Measurements from ENCODE around the gene VPS45. TPM values are rescaled to one million over a fixed set of nuclear protein-coding genes. Genes with fewer than 3 reads are reported as not detected.
"Not testable (repeated sequence)": the region's sequence is repeated elsewhere in the genome, so short reads cannot be mapped to it uniquely, and the experiment has no call there.

Gene VPS45
- polyA plus RNA-seq, 3 donors from 2014 or later: 30.5 to 39.9 (median 35.1) TPM

- Mint-ChIP-seq H3K36me3 (no peaks in the 10 kb centered on the region), H3K27ac (no peak overlapping the region), H3K27me3 (ENCODE audit: low read depth in 3 of 3) (peaks cover 1 to 2% (median 2%) of the 10 kb centered on the region in 3 donors), H3K4me1 (no peaks in the 10 kb centered on the region), H3K9me3 (no peaks in the 10 kb centered on the region), H3K4me3 (no peak overlapping the region)
- DNase-seq: no peak
These were observed 112.9 kb downstream of the VPS45 start for GRCh38 chr1:150180474-150180873.

- DNase-seq: no peak
- H3K27ac Mint-ChIP-seq: no peak overlapping the region
- H3K4me1 Mint-ChIP-seq: peaks cover 11 to 14% of the 10 kb centered on the region in 2 donors
- H3K9me3 Mint-ChIP-seq: no peaks in the 10 kb centered on the region
- H3K36me3 Mint-ChIP-seq: no peaks in the 10 kb centered on the region
- H3K27me3 Mint-ChIP-seq (ENCODE audit: low read depth in 3 of 3): peaks cover 6 to 12% (median 9%) of the 10 kb centered on the region in 3 donors
- no peak overlapping the region for H3K4me3 Mint-ChIP-seq
These were observed 114.7 kb downstream of the VPS45 start for GRCh38 chr1:150182247-150182646.

GRCh38 chr1:150183061-150183460 lies 115.5 kb downstream of the VPS45 start:
- peaks cover 7 to 12% (median 9%) of the 10 kb centered on the region in 3 donors for H3K27me3 Mint-ChIP-seq (ENCODE audit: low read depth in 3 of 3)
- no peak for DNase-seq
- H3K36me3 Mint-ChIP-seq: no peaks in the 10 kb centered on the region
- H3K9me3 Mint-ChIP-seq: no peaks in the 10 kb centered on the region
- no peak overlapping the region for H3K27ac Mint-ChIP-seq
- H3K4me1 Mint-ChIP-seq: peaks cover 17 to 20% of the 10 kb centered on the region in 2 donors
- H3K4me3 Mint-ChIP-seq: no peak overlapping the region

GRCh38 chr1:150185481-150185880 lies 117.9 kb downstream of the VPS45 start:
- no peak for DNase-seq
- Mint-ChIP-seq H3K27ac (peak overlapping the region in 4 of 6 donors; percentile 80 to 88 (median 86)), H3K27me3 (ENCODE audit: low read depth in 3 of 3) (peaks cover 6 to 12% (median 7%) of the 10 kb centered on the region in 3 donors), H3K9me3 (no peaks in the 10 kb centered on the region), H3K36me3 (no peaks in the 10 kb centered on the region), H3K4me1 (peaks cover 17 to 20% of the 10 kb centered on the region in 2 donors), H3K4me3 (no peak overlapping the region)

- Mint-ChIP-seq H3K27ac (peak overlapping the region; percentile 40 to 93 (median 88)), H3K4me3 (peak overlapping the region in 4 of 5 donors; percentile 25 to 78 (median 55)), H3K4me1 (peaks cover 17 to 20% of the 10 kb centered on the region in 2 donors), H3K27me3 (ENCODE audit: low read depth in 3 of 3) (peaks cover 6 to 12% (median 7%) of the 10 kb centered on the region in 3 donors)
- H3K9me3 Mint-ChIP-seq, H3K36me3 Mint-ChIP-seq: not testable (repeated sequence)
- DNase-seq: peak in 1 of 3 donors; percentile 14
These were observed 118.8 kb downstream of the VPS45 start for GRCh38 chr1:150186438-150186788.

GRCh38 chr1:150186789-150187559 lies 119.4 kb downstream of the VPS45 start:
- Mint-ChIP-seq H3K36me3 (no peaks in the 10 kb centered on the region), H3K4me3 (peak overlapping the region; percentile 49 to 78 (median 65)), H3K27ac (peak overlapping the region; percentile 76 to 96 (median 90)), H3K9me3 (no peaks in the 10 kb centered on the region), H3K4me1 (peaks cover 17 to 20% of the 10 kb centered on the region in 2 donors), H3K27me3 (ENCODE audit: low read depth in 3 of 3) (peaks cover 6 to 12% (median 7%) of the 10 kb centered on the region in 3 donors)
- DNase-seq: peak; percentile 71 to 78 (median 75)

GRCh38 chr1:150187560-150187931 lies 120.0 kb downstream of the VPS45 start:
- H3K4me1 Mint-ChIP-seq: peaks cover 17 to 20% of the 10 kb centered on the region in 2 donors
- no peaks in the 10 kb centered on the region for H3K9me3 Mint-ChIP-seq
- H3K4me3 Mint-ChIP-seq: peak overlapping the region in 3 of 5 donors; percentile 49 to 78 (median 61)
- H3K27ac Mint-ChIP-seq: peak overlapping the region; percentile 76 to 96 (median 90)
- no peak for DNase-seq
- no peaks in the 10 kb centered on the region for H3K36me3 Mint-ChIP-seq
- H3K27me3 Mint-ChIP-seq (ENCODE audit: low read depth in 3 of 3): peaks cover 6 to 12% (median 7%) of the 10 kb centered on the region in 3 donors

GRCh38 chr1:150192012-150192411 lies 124.4 kb downstream of the VPS45 start:
- Mint-ChIP-seq H3K9me3 (no peaks in the 10 kb centered on the region), H3K4me3 (no peak overlapping the region), H3K4me1 (peaks cover 9% of the 10 kb centered on the region in 2 donors), H3K27ac (no peak overlapping the region), H3K36me3 (no peaks in the 10 kb centered on the region), H3K27me3 (ENCODE audit: low read depth in 3 of 3) (peaks cover 1 to 15% (median 3%) of the 10 kb centered on the region in 3 donors)
- DNase-seq: no peak

- H3K4me1 Mint-ChIP-seq: no peaks in the 10 kb centered on the region
- H3K36me3 Mint-ChIP-seq: no peaks in the 10 kb centered on the region
- no peaks in the 10 kb centered on the region for H3K9me3 Mint-ChIP-seq
- no peak overlapping the region for H3K27ac Mint-ChIP-seq
- H3K27me3 Mint-ChIP-seq (ENCODE audit: low read depth in 3 of 3): peaks cover 0 to 12% (median 0%) of the 10 kb centered on the region in 3 donors
- no peak overlapping the region for H3K4me3 Mint-ChIP-seq
- no peak for DNase-seq
These were observed 126.9 kb downstream of the VPS45 start for GRCh38 chr1:150194381-150195031.

Other genes starting within 250 kb of the VPS45 start
- 10 to 100 TPM; 12.6 to 35.2 (median 30.4) TPM for gene BOLA1, start 168.2 kb upstream of the VPS45 start, polyA plus RNA-seq
- gene SV2A, start 149.9 kb upstream of the VPS45 start, polyA plus RNA-seq: 1 to 10 TPM in 1 of 3 donors, under 1 TPM in 1, not detected in 1; 0.89 to 1.0 TPM
- 100 to 1,000 TPM in 2 of 3 donors, 10 to 100 TPM in 1; 70.1 to 137 (median 103) TPM for gene SF3B4, start 140.0 kb upstream of the VPS45 start, polyA plus RNA-seq
- 1 to 10 TPM in 2 of 3 donors, under 1 TPM in 1; 0.17 to 4.8 (median 1.7) TPM for gene MTMR11, start 130.9 kb upstream of the VPS45 start, polyA plus RNA-seq
- gene OTUD7B, start 57.0 kb upstream of the VPS45 start, polyA plus RNA-seq: 1 to 10 TPM in 1 of 3 donors, under 1 TPM in 2; 0.24 to 4.3 (median 0.54) TPM
- 10 to 100 TPM; 20.6 to 32.5 (median 22.2) TPM for gene PLEKHO1, start 82.1 kb downstream of the VPS45 start, polyA plus RNA-seq
- 10 to 100 TPM; 48.5 to 56.0 (median 54.6) TPM for gene ANP32E, start 168.3 kb downstream of the VPS45 start, polyA plus RNA-seq
- under 1 TPM in 2 of 3 donors, not detected in 1; 0.27 to 0.70 TPM for gene CA14, start 190.0 kb downstream of the VPS45 start, polyA plus RNA-seq
- 10 to 100 TPM; 64.6 to 99.1 (median 82.1) TPM for gene APH1A, start 201.2 kb downstream of the VPS45 start, polyA plus RNA-seq
- 1 to 10 TPM; 1.9 to 6.9 (median 2.0) TPM for gene C1orf54, start 205.0 kb downstream of the VPS45 start, polyA plus RNA-seq
- not detected for gene CIART, start 214.8 kb downstream of the VPS45 start, polyA plus RNA-seq
- 10 to 100 TPM; 51.7 to 58.6 (median 53.4) TPM for gene MRPS21, start 226.1 kb downstream of the VPS45 start, polyA plus RNA-seq

All from immature natural killer cell (primary cell).